PFSK-1 (cell line): ENCODE measurements around the gene CMTM4.

Experiments used
- FOXP2 ChIP-seq: optimal IDR thresholded peaks from 2 replicates; pipeline ENCODE3; 2011; ENCODE audit warnings: borderline replicate concordance, control low read depth, inconsistent platforms; ENCODE audit not compliant: insufficient read depth; ENCODE audit errors: extremely low read length, extremely low read depth
- POLR2AphosphoS5 ChIP-seq: IDR thresholded peaks from 2 replicates; pipeline ENCODE4 v1.6.1; 2012; ENCODE audit warnings: low read depth, mild to moderate bottlenecking, control low read depth, low read length, moderate library complexity
- SIN3A ChIP-seq: IDR thresholded peaks from 2 replicates; pipeline ENCODE4 v1.6.1; 2012; ENCODE audit warnings: mild to moderate bottlenecking, low read length, moderate library complexity, borderline replicate concordance; ENCODE audit not compliant: insufficient read depth
- TAF1 ChIP-seq: IDR thresholded peaks from 2 replicates; pipeline ENCODE4 v1.6.1; 2012; ENCODE audit warnings: low read length, control low read depth, borderline replicate concordance; ENCODE audit not compliant: insufficient read depth
- TF ChIP-seq, protein P1 (sequence below), 2 experiments: IDR thresholded peaks; 2 replicates each; pipeline versions ENCODE4 v1.6.1 to v1.8.0; 2011 to 2012; ENCODE audit warnings: low read depth in 2 of 2, low read length in 2 of 2, control low read depth in 1 of 2, inconsistent platforms in 1 of 2, mild to moderate bottlenecking in 1 of 2, moderate library complexity in 1 of 2; ENCODE audit not compliant: insufficient read depth in 1 of 2

The CMTM4 gene

GRCh38 chr16:66566051-66566901 lies 130.3 kb downstream of the CMTM4 start, which contains the start of gene CMTM1:
Gene CMTM1 (plus strand): TSS chr16:66566439. CDS start chr16:66566514, 75 bp downstream.
- TF ChIP-seq SIN3A (no peak), POLR2AphosphoS5 (no peak), TAF1 (no peak), FOXP2 (no peak)
- TF ChIP-seq, protein P1, sequence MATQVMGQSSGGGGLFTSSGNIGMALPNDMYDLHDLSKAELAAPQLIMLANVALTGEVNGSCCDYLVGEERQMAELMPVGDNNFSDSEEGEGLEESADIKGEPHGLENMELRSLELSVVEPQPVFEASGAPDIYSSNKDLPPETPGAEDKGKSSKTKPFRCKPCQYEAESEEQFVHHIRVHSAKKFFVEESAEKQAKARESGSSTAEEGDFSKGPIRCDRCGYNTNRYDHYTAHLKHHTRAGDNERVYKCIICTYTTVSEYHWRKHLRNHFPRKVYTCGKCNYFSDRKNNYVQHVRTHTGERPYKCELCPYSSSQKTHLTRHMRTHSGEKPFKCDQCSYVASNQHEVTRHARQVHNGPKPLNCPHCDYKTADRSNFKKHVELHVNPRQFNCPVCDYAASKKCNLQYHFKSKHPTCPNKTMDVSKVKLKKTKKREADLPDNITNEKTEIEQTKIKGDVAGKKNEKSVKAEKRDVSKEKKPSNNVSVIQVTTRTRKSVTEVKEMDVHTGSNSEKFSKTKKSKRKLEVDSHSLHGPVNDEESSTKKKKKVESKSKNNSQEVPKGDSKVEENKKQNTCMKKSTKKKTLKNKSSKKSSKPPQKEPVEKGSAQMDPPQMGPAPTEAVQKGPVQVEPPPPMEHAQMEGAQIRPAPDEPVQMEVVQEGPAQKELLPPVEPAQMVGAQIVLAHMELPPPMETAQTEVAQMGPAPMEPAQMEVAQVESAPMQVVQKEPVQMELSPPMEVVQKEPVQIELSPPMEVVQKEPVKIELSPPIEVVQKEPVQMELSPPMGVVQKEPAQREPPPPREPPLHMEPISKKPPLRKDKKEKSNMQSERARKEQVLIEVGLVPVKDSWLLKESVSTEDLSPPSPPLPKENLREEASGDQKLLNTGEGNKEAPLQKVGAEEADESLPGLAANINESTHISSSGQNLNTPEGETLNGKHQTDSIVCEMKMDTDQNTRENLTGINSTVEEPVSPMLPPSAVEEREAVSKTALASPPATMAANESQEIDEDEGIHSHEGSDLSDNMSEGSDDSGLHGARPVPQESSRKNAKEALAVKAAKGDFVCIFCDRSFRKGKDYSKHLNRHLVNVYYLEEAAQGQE (IDR thresholded peaks at IDR 0.05; ENCODE audit: insufficient read depth in 1 of 2, low read depth in 2 of 2, low read length in 2 of 2): no peak
